ENCODE measurements around the gene ARRB2. TPM values are rescaled to one million over a fixed set of nuclear protein-coding genes. Genes with fewer than 3 reads are reported as not detected.
"Not testable (repeated sequence)": the region's sequence is repeated elsewhere in the genome, so short reads cannot be mapped to it uniquely, and the experiment has no call there.

Gene ARRB2
- total and polyA plus RNA-seq, 2 of the 4 experiments (the other 2 are of a cell fraction), result 3.9 to 10.6 TPM

GRCh38 chr17:4679658-4680057 lies 30.8 kb upstream of the ARRB2 start:
- H2BK120ac ChIP-seq (ENCODE audit: low read depth, low read length), result no peak overlapping the region
- no peak overlapping the region for H4K5ac ChIP-seq (ENCODE audit: low read depth, low read length)
- peak; percentile 81 for TF ChIP-seq NFE2L2 (IDR thresholded peaks at IDR 0.05; ENCODE audit: low read depth, low read length)
- peak; percentile 36 for TF ChIP-seq FOS (IDR thresholded peaks at IDR 0.05; ENCODE audit: low read depth, low read length)
- TF ChIP-seq POLR2A (IDR thresholded peaks at IDR 0.05; ENCODE audit: low read depth, low read length), result 0 out of 2 replicates have a peak, but pooled peaks have one; percentile 36
- TF ChIP-seq MAFK (IDR thresholded peaks at IDR 0.05; ENCODE audit: low read depth, low read length), result no peak
- no peak for TF ChIP-seq RFX5 (IDR thresholded peaks at IDR 0.05; ENCODE audit: low read depth, low read length)
- TF ChIP-seq, protein P1, sequence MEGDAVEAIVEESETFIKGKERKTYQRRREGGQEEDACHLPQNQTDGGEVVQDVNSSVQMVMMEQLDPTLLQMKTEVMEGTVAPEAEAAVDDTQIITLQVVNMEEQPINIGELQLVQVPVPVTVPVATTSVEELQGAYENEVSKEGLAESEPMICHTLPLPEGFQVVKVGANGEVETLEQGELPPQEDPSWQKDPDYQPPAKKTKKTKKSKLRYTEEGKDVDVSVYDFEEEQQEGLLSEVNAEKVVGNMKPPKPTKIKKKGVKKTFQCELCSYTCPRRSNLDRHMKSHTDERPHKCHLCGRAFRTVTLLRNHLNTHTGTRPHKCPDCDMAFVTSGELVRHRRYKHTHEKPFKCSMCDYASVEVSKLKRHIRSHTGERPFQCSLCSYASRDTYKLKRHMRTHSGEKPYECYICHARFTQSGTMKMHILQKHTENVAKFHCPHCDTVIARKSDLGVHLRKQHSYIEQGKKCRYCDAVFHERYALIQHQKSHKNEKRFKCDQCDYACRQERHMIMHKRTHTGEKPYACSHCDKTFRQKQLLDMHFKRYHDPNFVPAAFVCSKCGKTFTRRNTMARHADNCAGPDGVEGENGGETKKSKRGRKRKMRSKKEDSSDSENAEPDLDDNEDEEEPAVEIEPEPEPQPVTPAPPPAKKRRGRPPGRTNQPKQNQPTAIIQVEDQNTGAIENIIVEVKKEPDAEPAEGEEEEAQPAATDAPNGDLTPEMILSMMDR (conservative IDR thresholded peaks at IDR 0.05; ENCODE audit: low read depth, low read length), result no peak
- H3K79me1 ChIP-seq (ENCODE audit: low read depth in 1 of 2, low read length in 2 of 2), result peaks cover 0 to 14% of the 10 kb centered on the region in 2 experiments; a peak in 2 of 4 replicates
- 37% methylated on average over 4 of the region's 7 CpGs; no CpG with 5 or more reads in 1 of the 2 experiments for WGBS, 2 experiments (ENCODE audit: extremely low coverage in 2 of 2, insufficient read length in 1 of 2)
- no peaks in the 10 kb centered on the region for H3K9me3 ChIP-seq (ENCODE audit: control insufficient read depth, insufficient read depth, low read length)
- dilution Hi-C loops (cut with HindIII; ENCODE audit: low sequenced_read_pairs, unreplicated experiment), result no loop called here
- H2BK5ac ChIP-seq (ENCODE audit: low read depth, low read length, poor library complexity, severe bottlenecking), result no peak overlapping the region
- in situ Hi-C loops (cut with MboI; ENCODE audit: low sequenced_read_pairs), result no loop called here
- peak overlapping the region; percentile 11; the same call in 1 of the 2 replicates for H3K14ac ChIP-seq (replicated peaks; ENCODE audit: low read depth, low read length)
- H3K4me3 ChIP-seq (ENCODE audit: insufficient read depth, low read depth, low read length), result no peak overlapping the region
- no peaks in the 10 kb centered on the region for H3K27me3 ChIP-seq (ENCODE audit: control insufficient read depth, insufficient read depth, low read length)
- no peak overlapping the region; the same call in 2 of the 3 replicates for H2BK15ac ChIP-seq (ENCODE audit: low read depth, low read length)
- H3K56ac ChIP-seq (ENCODE audit: extremely low read depth, insufficient read depth, low read length), result no peak overlapping the region
- no TSS peak for BruUV-seq (replicated peaks)
- CTCF ChIA-PET, result interaction anchor here (1.1 kb wide), 1 partner anchor 114 kb away, joined by 3 read pairs; no protein-coding TSS in a partner anchor
- POLR2A ChIA-PET (ENCODE audit: unreplicated experiment), result no interaction called here
- no peak overlapping the region for H3K18ac ChIP-seq (ENCODE audit: low read depth, low read length)
- H4K20me1 ChIP-seq (ENCODE audit: insufficient read depth, low read length), result peaks cover 32% of the 10 kb centered on the region
- H2BK20ac ChIP-seq (ENCODE audit: low read depth, low read length), result no peak overlapping the region
- peak overlapping the region; percentile 62 for H2AK9ac ChIP-seq (replicated peaks; ENCODE audit: low read depth, low read length, poor library complexity)
- DNase-seq, result peak; percentile 79
- no peak overlapping the region for H3K27ac ChIP-seq (ENCODE audit: insufficient read depth, low read length)
- no peak overlapping the region for H3K9ac ChIP-seq (ENCODE audit: low read depth, low read length)
- H4K8ac ChIP-seq (ENCODE audit: low read depth in 2 of 2, low read length in 2 of 2), result no peak overlapping the region; a peak in 1 of 4 replicates
- H3K36me3 ChIP-seq (ENCODE audit: control insufficient read depth, insufficient read depth, low read length), result peaks cover 40% of the 10 kb centered on the region
- peak; percentile 66 for ATAC-seq (ENCODE audit: low read depth)
- H2AK5ac ChIP-seq (ENCODE audit: low read depth, low read length), result peak overlapping the region; percentile 38; the same call in 1 of the 2 replicates
- H3K9me1 ChIP-seq (ENCODE audit: insufficient read depth, low read length), result peaks cover 15% of the 10 kb centered on the region
- H3K23ac ChIP-seq (ENCODE audit: low read depth, low read length), result 0 out of 2 replicates have a peak overlapping the region, but pooled peaks have one; percentile 52
- no peak overlapping the region for H4K91ac ChIP-seq (ENCODE audit: insufficient read depth, low read depth, low read length)
- H3K4ac ChIP-seq (ENCODE audit: low read depth, low read length), result no peak overlapping the region
- H3K4me1 ChIP-seq (ENCODE audit: control insufficient read depth, insufficient read depth, low read length), result peaks cover 12% of the 10 kb centered on the region
- no peak overlapping the region for H3K4me2 ChIP-seq (ENCODE audit: low read depth, low read length)
- intact Hi-C loops (cut with micrococcal nuclease), result no loop called here
- peak overlapping the region; percentile 36 for H2AFZ ChIP-seq (replicated peaks; ENCODE audit: low read length, poor library complexity)

DNA sequence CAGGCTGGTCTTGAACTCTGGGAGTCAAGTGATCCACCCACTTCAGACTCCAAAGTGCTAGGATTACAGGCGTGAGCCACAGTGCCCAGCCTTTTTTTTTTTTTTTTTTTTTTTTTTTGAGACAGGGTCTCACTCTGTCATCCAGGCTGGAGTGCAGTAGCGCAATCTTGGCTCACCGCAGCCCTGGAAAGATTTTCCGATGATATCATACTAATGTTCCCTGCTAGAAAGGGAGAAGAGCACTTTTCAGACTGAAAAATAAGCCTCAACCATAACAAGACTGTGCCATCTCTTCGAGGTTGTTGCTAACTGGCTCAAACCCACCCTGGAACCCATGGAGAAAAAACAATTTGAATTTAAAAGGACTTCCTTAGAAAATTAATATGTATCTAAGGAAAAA lies 26.7 kb upstream of the ARRB2 start:
- H4K91ac ChIP-seq (ENCODE audit: insufficient read depth, low read depth, low read length); H2BK15ac ChIP-seq (ENCODE audit: low read depth, low read length); H3K4ac ChIP-seq (ENCODE audit: low read depth, low read length); H3K27me3 ChIP-seq (ENCODE audit: control insufficient read depth, insufficient read depth, low read length); H3K4me2 ChIP-seq (ENCODE audit: low read depth, low read length); H2BK20ac ChIP-seq (ENCODE audit: low read depth, low read length); H3K27ac ChIP-seq (ENCODE audit: insufficient read depth, low read length); H3K4me3 ChIP-seq (ENCODE audit: insufficient read depth, low read depth, low read length); H3K18ac ChIP-seq (ENCODE audit: low read depth, low read length); DNase-seq; H3K14ac ChIP-seq (replicated peaks; ENCODE audit: low read depth, low read length); dilution Hi-C loops (cut with HindIII; ENCODE audit: low sequenced_read_pairs, unreplicated experiment); H2BK5ac ChIP-seq (ENCODE audit: low read depth, low read length, poor library complexity, severe bottlenecking); CTCF ChIA-PET; H3K9me3 ChIP-seq (ENCODE audit: control insufficient read depth, insufficient read depth, low read length); H4K5ac ChIP-seq (ENCODE audit: low read depth, low read length); intact Hi-C loops (cut with micrococcal nuclease); H3K23ac ChIP-seq (ENCODE audit: low read depth, low read length); ATAC-seq (ENCODE audit: low read depth); H2AK9ac ChIP-seq (replicated peaks; ENCODE audit: low read depth, low read length, poor library complexity); H2AFZ ChIP-seq (replicated peaks; ENCODE audit: low read length, poor library complexity); in situ Hi-C loops (cut with MboI; ENCODE audit: low sequenced_read_pairs); H2AK5ac ChIP-seq (ENCODE audit: low read depth, low read length); POLR2A ChIA-PET (ENCODE audit: unreplicated experiment); BruUV-seq (replicated peaks); H4K8ac ChIP-seq (ENCODE audit: low read depth in 2 of 2, low read length in 2 of 2); H3K4me1 ChIP-seq (ENCODE audit: control insufficient read depth, insufficient read depth, low read length); H2BK120ac ChIP-seq (ENCODE audit: low read depth, low read length); H3K9ac ChIP-seq (ENCODE audit: low read depth, low read length); H3K56ac ChIP-seq (ENCODE audit: extremely low read depth, insufficient read depth, low read length): not testable (repeated sequence)
- Histone ChIP-seq H3K9me1 (ENCODE audit: insufficient read depth, low read length) (peaks cover 13% of the 10 kb centered on the region), H3K36me3 (ENCODE audit: control insufficient read depth, insufficient read depth, low read length) (peaks cover 21% of the 10 kb centered on the region), H3K79me1 (ENCODE audit: low read depth in 1 of 2, low read length in 2 of 2) (peaks cover 3 to 32% of the 10 kb centered on the region in 2 experiments), H4K20me1 (ENCODE audit: insufficient read depth, low read length) (peaks cover 15% of the 10 kb centered on the region; the same call in 1 of the 2 replicates)
- no CpG with 5 or more reads among the region's 5 CpGs for WGBS, 2 experiments (ENCODE audit: extremely low coverage in 2 of 2, insufficient read length in 1 of 2)
